ENCODE results near the gene KRT40.

Gene KRT40

DNA sequence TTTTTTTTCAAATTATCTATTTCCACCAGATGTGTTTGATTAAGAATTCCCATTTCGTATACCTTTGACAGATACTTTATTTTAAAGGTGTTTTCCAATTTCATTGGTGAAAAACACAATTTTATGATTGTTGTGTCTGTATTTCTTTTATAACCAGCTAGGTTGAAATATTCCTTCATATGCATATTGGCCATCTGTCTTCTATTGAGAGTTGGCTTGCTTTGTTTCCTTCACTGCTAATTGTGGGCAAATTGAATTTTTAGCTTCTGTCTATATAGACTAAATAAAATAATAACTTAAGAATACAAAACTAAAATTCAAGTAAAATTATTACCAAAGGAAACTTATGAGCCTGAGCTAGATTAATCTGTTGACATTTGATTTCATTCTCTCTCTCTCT, 11.0 kb upstream of the KRT40 start:
- DNase-seq = no peak

- no peak for DNase-seq
These were observed 9.7 kb upstream of the KRT40 start, which contains the start of gene KRTAP3-3 for GRCh38 chr17:40993839-40994238. TSS of gene KRTAP3-3 (minus strand) at chr17:40994164. CDS start at chr17:40994097, 67 bp downstream.

- DNase-seq = no peak
These were observed 9.0 kb upstream of the KRT40 start for GRCh38 chr17:40993084-40993483.

GRCh38 chr17:40992666-40993065, 8.5 kb upstream of the KRT40 start:
- no peak for DNase-seq

- no peak for DNase-seq
These were observed 2.8 kb upstream of the KRT40 start for GRCh38 chr17:40986920-40987319.

DNA sequence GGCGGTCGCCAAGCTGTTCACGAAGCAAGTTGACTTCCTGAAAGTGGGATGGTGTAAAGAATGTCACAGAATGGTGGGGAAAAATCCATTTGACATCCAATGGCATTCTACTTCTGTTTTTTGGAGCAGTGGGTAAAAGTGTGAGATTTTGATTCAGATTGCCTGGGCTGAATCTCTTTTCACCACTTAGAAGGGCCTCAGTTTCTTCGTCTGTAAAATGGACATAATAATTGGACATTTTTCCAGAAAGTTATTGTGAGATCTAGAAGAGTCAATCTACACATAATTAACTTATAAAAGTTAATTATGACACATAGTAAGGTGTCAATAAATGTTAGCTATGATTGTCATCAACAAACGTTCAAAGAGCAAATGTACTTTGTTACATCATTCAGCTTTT, 3.0 kb downstream of the KRT40 start:
- no peak for DNase-seq

- DNase-seq = no peak
These were observed 3.5 kb downstream of the KRT40 start for GRCh38 chr17:40980596-40980995.

GRCh38 chr17:40980117-40980516, 4.0 kb downstream of the KRT40 start:
- DNase-seq = no peak

GRCh38 chr17:40978575-40979151, 5.5 kb downstream of the KRT40 start:
- DNase-seq = no peak

DNA sequence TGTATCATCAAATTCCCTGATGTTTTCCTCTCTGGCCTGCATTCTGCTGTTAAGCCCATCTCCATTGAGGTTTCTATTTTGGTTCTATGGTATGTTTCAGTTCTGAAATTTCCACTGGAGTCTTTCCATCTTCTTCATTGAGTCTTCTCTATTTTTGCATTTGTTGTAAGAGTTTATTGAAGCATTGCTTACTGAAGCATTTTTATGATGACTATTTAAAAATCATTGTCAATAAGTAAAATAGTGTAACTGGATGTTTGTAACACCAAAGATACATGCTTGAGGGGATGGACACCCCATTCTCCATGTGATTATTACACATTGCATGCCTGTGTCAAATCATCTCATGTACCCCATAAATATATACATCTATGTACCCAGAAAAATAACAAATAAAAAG, 8.6 kb downstream of the KRT40 start:
- DNase-seq = no peak

DNA sequence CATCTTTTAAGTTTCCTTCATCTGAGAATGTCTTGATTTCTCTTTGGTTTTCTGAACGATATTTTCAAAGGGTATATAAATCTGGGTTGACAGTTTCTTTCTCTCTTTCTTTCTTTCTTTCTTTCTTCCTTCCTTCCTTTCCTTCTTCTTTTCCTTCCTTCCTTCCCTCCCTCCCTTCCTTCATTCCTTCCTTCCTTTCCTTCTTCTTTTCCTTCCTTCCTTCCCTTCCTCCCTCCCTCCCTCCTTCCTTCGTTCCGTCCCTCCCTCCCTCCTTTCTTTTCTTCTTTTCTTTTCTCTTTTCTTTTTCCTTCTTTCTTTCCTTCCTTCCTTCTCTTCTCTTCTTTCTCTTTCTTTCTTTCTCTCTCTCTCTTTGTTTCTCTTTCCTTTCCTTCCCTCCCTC, 9.8 kb downstream of the KRT40 start:
- no peak for DNase-seq

DNA sequence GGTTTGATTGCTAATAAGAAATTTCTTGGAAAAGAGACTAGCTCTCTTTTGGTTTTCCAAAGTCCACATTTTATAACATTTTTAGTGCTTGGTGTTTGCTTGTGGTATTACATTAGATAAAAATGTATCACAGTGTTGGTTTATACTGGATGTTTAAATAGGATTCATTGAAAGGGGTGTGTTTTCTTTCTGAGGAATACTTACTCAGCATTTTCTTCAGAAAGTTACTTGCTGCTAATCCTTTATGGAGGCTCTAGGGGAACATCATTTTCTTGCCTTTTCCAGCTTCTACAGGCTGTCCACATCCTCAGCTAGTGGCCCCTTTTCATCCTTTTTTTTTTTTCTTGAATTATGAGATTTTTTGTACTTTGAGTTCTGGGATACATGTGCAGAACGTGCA, 16.5 kb downstream of the KRT40 start:
- DNase-seq = no peak

GRCh38 chr17:40966848-40967247, 17.3 kb downstream of the KRT40 start, which contains the start of gene KRT39:
TSS of gene KRT39 (minus strand) at chr17:40966948. CDS start at chr17:40966856, 92 bp downstream.
- no peak for DNase-seq

GRCh38 chr17:40963838-40964237, 20.3 kb downstream of the KRT40 start:
- DNase-seq = peak; percentile 28

DNA sequence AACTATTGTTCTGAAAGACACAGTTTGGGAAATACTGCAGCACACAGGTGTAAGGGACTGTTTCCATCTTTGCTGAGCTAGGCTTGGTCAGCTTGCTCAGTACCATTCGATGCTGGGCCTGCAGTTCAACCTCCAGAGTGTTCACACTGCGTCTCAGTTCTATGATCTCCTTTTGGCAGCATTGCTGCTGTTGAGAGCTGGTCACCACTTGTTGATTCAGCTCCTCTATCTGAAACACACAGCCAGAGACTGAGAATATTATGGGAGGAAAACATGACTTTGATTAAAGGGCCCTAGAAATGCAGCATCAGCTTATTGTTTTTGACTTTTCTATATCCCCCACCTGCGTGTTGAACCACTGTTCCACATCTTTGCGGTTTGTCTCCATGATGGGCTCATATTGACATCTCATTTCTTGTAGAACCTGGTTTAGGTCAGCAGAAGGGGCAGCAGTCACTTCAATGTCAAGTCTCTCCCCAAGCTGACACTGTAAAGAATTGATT, 22.0 kb downstream of the KRT40 start:
- DNase-seq = no peak

DNA sequence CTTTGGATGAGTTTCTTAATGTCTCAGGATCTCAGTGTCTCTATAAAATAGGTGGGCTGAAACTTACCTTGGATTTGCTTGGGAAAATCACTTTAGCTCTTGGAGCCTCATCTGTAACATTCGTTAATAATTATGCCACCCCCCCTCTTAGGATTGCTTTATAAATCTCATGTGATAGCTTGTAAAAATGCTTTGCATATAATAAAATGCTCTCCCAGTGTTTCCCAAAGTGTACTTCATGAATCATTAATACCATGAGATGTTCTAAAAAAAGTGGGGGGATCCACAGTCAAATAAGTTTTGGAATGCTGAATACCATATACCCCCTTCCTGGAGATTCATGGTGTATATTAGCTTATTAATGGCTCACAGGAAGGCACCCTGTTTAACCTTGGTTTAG, 22.5 kb downstream of the KRT40 start:
- DNase-seq = no peak

DNA sequence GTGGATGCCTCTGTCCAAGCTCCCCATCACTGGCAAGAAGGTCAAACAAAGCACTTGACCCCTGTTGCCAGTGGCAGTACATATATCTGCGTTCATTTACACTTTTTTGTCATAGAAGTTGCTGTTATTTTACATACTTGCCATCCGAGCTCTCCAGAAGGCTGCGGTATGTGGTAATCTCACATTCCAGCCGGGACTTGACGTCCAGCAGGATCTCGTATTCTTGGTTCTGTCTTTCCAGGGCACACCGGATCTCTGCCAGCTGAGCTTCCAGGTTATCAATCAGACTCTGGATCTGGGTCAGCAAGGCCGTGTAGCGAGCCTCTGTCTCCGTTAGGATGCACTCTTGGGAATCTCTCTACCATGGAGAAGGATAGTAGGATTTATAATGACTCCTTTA, 24.0 kb downstream of the KRT40 start:
- no peak for DNase-seq

- DNase-seq = no peak
These were observed 25.8 kb downstream of the KRT40 start for GRCh38 chr17:40958086-40958953.

DNA sequence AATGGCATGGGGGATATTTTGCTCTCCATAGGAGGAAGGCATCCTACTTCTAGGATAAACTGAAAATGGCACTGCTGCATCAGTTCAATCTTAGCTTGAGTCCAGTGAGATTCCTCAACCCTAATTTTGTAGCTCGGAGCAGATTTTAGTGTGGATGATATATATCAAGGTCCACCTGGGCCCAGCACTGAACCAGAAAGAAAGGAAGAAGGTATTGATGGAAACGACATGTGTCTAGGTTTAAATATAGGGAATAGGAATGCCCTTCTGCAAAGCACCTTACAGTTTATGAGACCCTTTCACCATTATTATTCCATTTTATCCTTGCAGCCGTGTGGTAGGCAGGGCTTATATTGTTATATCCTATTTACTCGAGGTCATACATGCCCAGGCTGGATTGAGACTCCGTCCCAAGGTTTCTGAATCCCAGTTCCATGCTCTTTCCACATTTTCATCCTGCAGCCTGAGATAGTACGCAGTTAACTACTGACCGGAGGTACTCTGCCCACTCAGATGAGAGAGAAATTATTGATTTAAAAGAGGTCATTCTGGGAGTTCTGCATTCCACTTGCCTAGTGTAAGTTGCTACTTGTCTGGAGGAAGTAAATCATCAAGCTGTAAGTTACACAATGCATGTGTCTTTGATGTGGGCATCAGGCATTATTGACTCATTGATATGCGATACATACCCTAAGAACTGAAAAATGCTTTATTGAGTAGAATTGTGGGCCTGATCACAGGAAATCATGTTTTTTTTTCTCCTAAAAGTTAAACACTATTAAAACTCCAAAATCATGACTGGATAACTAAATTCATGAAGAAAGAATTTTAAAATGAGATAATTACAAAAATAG, 27.5 kb downstream of the KRT40 start:
- peak; percentile 97 for DNase-seq

DNA sequence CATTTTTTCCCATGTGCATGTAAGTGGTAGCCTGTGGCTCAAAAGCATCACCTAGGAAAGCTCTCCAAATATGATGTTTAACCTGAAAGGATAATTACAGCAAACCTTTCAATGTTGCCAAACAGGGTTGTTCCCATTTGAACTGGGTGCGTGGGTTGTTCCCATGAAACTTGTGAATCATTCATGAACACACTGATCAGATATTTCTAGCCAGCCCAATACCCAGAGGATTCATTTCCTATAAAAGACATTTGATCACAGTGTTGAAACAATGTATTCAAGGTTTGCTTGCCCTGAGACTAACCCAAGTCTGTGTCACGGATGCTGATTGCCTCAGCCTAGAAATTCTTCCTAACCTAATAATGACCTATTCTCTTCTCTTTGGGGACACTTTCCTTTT, 30.2 kb downstream of the KRT40 start:
- DNase-seq = peak; percentile 88

GRCh38 chr17:40952661-40953060, 31.5 kb downstream of the KRT40 start:
- DNase-seq = peak; percentile 80

GRCh38 chr17:40952154-40952553, 32.0 kb downstream of the KRT40 start:
- no peak for DNase-seq

GRCh38 chr17:40951011-40951622, 33.0 kb downstream of the KRT40 start:
- DNase-seq = peak; percentile 13

All from EL (cell line).